Endodermal cell (in vitro differentiated cells): ENCODE measurements around the gene LRCH1. TPM values are rescaled to one million over a fixed set of nuclear protein-coding genes. Genes with fewer than 3 reads are reported as not detected.

ENCODE experiments used
- DNase-seq: peaks from one replicate; pipeline ENCODE4 v3.0.0-alpha.2; 2017
- H3K27ac ChIP-seq: 2 replicates; pipeline ENCODE4 v1.5.1; 2013; ENCODE audit warnings: mild to moderate bottlenecking, low read depth, low read length, moderate library complexity
- H3K27me3 ChIP-seq: 2 replicates; pipeline ENCODE4 v1.6.1; 2013; ENCODE audit warnings: mild to moderate bottlenecking, low read length, moderate library complexity; ENCODE audit not compliant: insufficient read depth, control insufficient read depth, poor library complexity, severe bottlenecking
- H3K36me3 ChIP-seq: 2 replicates; pipeline ENCODE4 v1.7.0; 2013; ENCODE audit warnings: mild to moderate bottlenecking, low read length, moderate library complexity; ENCODE audit not compliant: control insufficient read depth, insufficient read depth
- H3K4me1 ChIP-seq: one replicate; pipeline ENCODE4 v1.7.0; 2013; ENCODE audit warnings: low read length; ENCODE audit not compliant: control insufficient read depth, insufficient read depth
- H3K4me3 ChIP-seq: 2 replicates; pipeline ENCODE4 v1.5.1; 2013; ENCODE audit warnings: mild to moderate bottlenecking, low read length, moderate library complexity
- H3K9ac ChIP-seq: 2 replicates; pipeline ENCODE4 v1.6.1; 2013; ENCODE audit warnings: mild to moderate bottlenecking, low read length, moderate library complexity; ENCODE audit not compliant: poor library complexity, severe bottlenecking; ENCODE audit errors: extremely low read depth
- H3K9me3 ChIP-seq: 2 replicates; pipeline ENCODE4 v1.6.1; 2013; ENCODE audit warnings: mild to moderate bottlenecking, low read length, moderate library complexity; ENCODE audit not compliant: control insufficient read depth
- H3K27ac Mint-ChIP-seq: 2 replicates; pipeline ENCODE4 v1.8.0; 2020; ENCODE audit warnings: mixed read lengths
- H3K27me3 Mint-ChIP-seq: 2 replicates; pipeline ENCODE4 v1.8.0; 2021; ENCODE audit warnings: mild to moderate bottlenecking, mixed read lengths; ENCODE audit not compliant: insufficient read depth
- H3K36me3 Mint-ChIP-seq: 2 replicates; pipeline ENCODE4 v1.8.0; 2020; ENCODE audit warnings: low read depth, mixed read lengths
- H3K4me1 Mint-ChIP-seq: 2 replicates; pipeline ENCODE4 v1.8.0; 2020; ENCODE audit warnings: mixed read lengths
- H3K4me3 Mint-ChIP-seq: 2 replicates; pipeline ENCODE4 v1.8.0; 2020; ENCODE audit warnings: mild to moderate bottlenecking, moderate library complexity, mixed read lengths
- H3K9me3 Mint-ChIP-seq: 2 replicates; pipeline ENCODE4 v1.8.0; 2020; ENCODE audit warnings: mild to moderate bottlenecking, mixed read lengths
- WGBS, 2 experiments: methylation state at CpG; one replicate each; pipeline versions ENCODE4 v1.1.5 to v1.1.7; 2013; ENCODE audit warnings: missing lambda C conversion rate in 2 of 2, mixed read lengths in 1 of 2; ENCODE audit not compliant: insufficient coverage in 1 of 2, insufficient read length in 1 of 2; 5-methylcytosine and 5-hydroxymethylcytosine counted together
- total RNA-seq, 2 donors: library from RNA; stranded (reverse); fragmentation: NEBNext Ultra II Directional in 1 of 2; extraction: Animal tissue kit (Norgen Biotek cat#: 25700) in 1 of 2; gene quantifications; 2 replicates in 1 of 2; 3 replicates in 1 of 2; pipeline ENCODE4 v1.2.1, GENCODE V29; 2021
- TF ChIP-seq, protein P1 (sequence below): fragments of 200-600 bp; sonication (generic); conservative IDR thresholded peaks from 2 replicates; pipeline ENCODE4 v1.5.0; 2021; ENCODE audit warnings: antibody characterized with exemption, mild to moderate bottlenecking

The LRCH1 gene
- total RNA-seq, 2 donors from 2014 or later: 8.1 to 11.8 TPM

- Histone ChIP-seq H3K27me3 (no peaks in the 10 kb centered on the region), H3K27ac (no peak overlapping the region), H3K4me3 (no peak overlapping the region), H3K9me3 (no peaks in the 10 kb centered on the region), H3K9ac (no peak overlapping the region), H3K4me1 (peaks cover 3% of the 10 kb centered on the region), H3K36me3 (no peaks in the 10 kb centered on the region)
- no peaks in the 10 kb centered on the region for H3K9me3 Mint-ChIP-seq
- H3K27ac Mint-ChIP-seq: no peak overlapping the region
- no peak overlapping the region for H3K4me3 Mint-ChIP-seq
- no peak for DNase-seq
- no peaks in the 10 kb centered on the region for H3K36me3 Mint-ChIP-seq
- TF ChIP-seq, protein P1, sequence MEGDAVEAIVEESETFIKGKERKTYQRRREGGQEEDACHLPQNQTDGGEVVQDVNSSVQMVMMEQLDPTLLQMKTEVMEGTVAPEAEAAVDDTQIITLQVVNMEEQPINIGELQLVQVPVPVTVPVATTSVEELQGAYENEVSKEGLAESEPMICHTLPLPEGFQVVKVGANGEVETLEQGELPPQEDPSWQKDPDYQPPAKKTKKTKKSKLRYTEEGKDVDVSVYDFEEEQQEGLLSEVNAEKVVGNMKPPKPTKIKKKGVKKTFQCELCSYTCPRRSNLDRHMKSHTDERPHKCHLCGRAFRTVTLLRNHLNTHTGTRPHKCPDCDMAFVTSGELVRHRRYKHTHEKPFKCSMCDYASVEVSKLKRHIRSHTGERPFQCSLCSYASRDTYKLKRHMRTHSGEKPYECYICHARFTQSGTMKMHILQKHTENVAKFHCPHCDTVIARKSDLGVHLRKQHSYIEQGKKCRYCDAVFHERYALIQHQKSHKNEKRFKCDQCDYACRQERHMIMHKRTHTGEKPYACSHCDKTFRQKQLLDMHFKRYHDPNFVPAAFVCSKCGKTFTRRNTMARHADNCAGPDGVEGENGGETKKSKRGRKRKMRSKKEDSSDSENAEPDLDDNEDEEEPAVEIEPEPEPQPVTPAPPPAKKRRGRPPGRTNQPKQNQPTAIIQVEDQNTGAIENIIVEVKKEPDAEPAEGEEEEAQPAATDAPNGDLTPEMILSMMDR: no peak
- H3K4me1 Mint-ChIP-seq: peaks cover 16% of the 10 kb centered on the region
- WGBS, 2 experiments: 97% methylated on average over 5 of the region's 5 CpGs; no CpG with 5 or more reads in 1 of the 2 experiments
- H3K27me3 Mint-ChIP-seq: no peaks in the 10 kb centered on the region
Observed at GRCh38 chr13:46594374-46595078, 41.6 kb downstream of the LRCH1 start.

GRCh38 chr13:46595136-46595884 is 42.3 kb downstream of the LRCH1 start:
- Mint-ChIP-seq H3K36me3 (no peaks in the 10 kb centered on the region), H3K4me1 (peaks cover 16% of the 10 kb centered on the region), H3K27me3 (no peaks in the 10 kb centered on the region), H3K4me3 (no peak overlapping the region), H3K9me3 (no peaks in the 10 kb centered on the region), H3K27ac (no peak overlapping the region)
- Histone ChIP-seq H3K27me3 (no peaks in the 10 kb centered on the region), H3K36me3 (no peaks in the 10 kb centered on the region), H3K9ac (no peak overlapping the region), H3K9me3 (no peaks in the 10 kb centered on the region), H3K4me1 (peaks cover 3% of the 10 kb centered on the region), H3K27ac (no peak overlapping the region), H3K4me3 (no peak overlapping the region)
- TF ChIP-seq, protein P1: no peak
- no peak for DNase-seq
- WGBS, 2 experiments: 83 to 96% methylated on average over 5 to 6 of the region's 6 CpGs

DNA sequence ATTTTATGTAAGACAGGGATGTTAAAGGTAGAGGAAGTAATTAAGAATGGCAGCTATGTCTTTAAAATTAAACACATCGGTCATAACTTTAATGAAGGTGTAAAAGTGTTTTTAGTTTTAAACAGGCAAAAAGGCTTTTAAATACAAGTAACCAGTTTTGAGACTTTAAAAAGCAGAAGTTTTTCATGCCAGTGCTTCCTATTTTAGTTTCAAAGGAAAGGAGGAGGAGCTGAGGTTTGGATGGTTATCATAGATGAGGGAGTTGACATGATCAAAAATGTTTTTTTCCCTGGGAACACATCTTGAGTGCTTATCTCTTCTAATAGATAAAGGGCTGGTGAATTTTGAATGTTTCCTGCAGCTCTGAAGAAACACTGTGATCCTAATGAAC is 42.9 kb downstream of the LRCH1 start:
- Histone ChIP-seq H3K27me3 (no peaks in the 10 kb centered on the region), H3K4me1 (peaks cover 3% of the 10 kb centered on the region), H3K27ac (no peak overlapping the region), H3K4me3 (no peak overlapping the region), H3K36me3 (no peaks in the 10 kb centered on the region), H3K9ac (no peak overlapping the region), H3K9me3 (no peaks in the 10 kb centered on the region)
- Mint-ChIP-seq H3K4me1 (peaks cover 16% of the 10 kb centered on the region), H3K4me3 (no peak overlapping the region), H3K9me3 (no peaks in the 10 kb centered on the region), H3K27ac (no peak overlapping the region), H3K27me3 (no peaks in the 10 kb centered on the region), H3K36me3 (no peaks in the 10 kb centered on the region)
- TF ChIP-seq, protein P1: no peak
- no peak for DNase-seq
- 100% methylated on average over 1 of the region's 1 CpG for WGBS, 2 experiments
